Amniotic epithelial cell (primary cell): Measurements from ENCODE around the gene LGI1.
"Not testable (repeated sequence)": the region's sequence is repeated elsewhere in the genome, so short reads cannot be mapped to it uniquely, and the experiment has no call there.

Source experiments
- DNase-seq: peaks from one replicate; pipeline ENCODE4 v3.0.0-alpha.2; 2010; ENCODE audit warnings: low read depth

The LGI1 gene

GRCh38 chr10:93807371-93807770 lies 49.6 kb downstream of the LGI1 start:
- DNase-seq: no peak

GRCh38 chr10:93812659-93813338 lies 55.1 kb downstream of the LGI1 start:
- no peak for DNase-seq

- DNase-seq: peak; percentile 25
Observed at GRCh38 chr10:93813507-93814465, 56.0 kb downstream of the LGI1 start.

GRCh38 chr10:93815304-93816096 lies 57.8 kb downstream of the LGI1 start:
- DNase-seq: no peak

GRCh38 chr10:93816123-93816747 lies 58.5 kb downstream of the LGI1 start:
- peak; percentile 53 for DNase-seq

- DNase-seq: no peak
Observed at GRCh38 chr10:93818086-93818485, 60.4 kb downstream of the LGI1 start.

GRCh38 chr10:93819520-93819919 lies 61.8 kb downstream of the LGI1 start:
- DNase-seq: no peak

- no peak for DNase-seq
Observed at GRCh38 chr10:93820434-93820833, 62.7 kb downstream of the LGI1 start.

- peak; percentile 55 for DNase-seq
Observed at GRCh38 chr10:93821051-93821772, 63.5 kb downstream of the LGI1 start.

GRCh38 chr10:93826355-93826754 lies 68.6 kb downstream of the LGI1 start:
- DNase-seq: no peak

GRCh38 chr10:93827056-93827804 lies 69.5 kb downstream of the LGI1 start:
- no peak for DNase-seq

GRCh38 chr10:93831065-93831464 lies 73.3 kb downstream of the LGI1 start:
- not testable (repeated sequence) for DNase-seq

- no peak for DNase-seq
Observed at GRCh38 chr10:93835770-93836169, 78.0 kb downstream of the LGI1 start.

GRCh38 chr10:93837822-93838221 lies 80.1 kb downstream of the LGI1 start:
- DNase-seq: no peak

- peak; percentile 8 for DNase-seq
Observed at GRCh38 chr10:93838278-93838677, 80.5 kb downstream of the LGI1 start.

- DNase-seq: no peak
Observed at GRCh38 chr10:93841961-93842360, 84.2 kb downstream of the LGI1 start.

GRCh38 chr10:93844979-93845626 lies 87.4 kb downstream of the LGI1 start:
- no peak for DNase-seq
